ENCODE results near the gene IGSF9. TPM values are rescaled to one million over a fixed set of nuclear protein-coding genes. Genes with fewer than 3 reads are reported as not detected.

Gene IGSF9
- total and polyA plus RNA-seq, 4 donors = 0.14 to 21.3 (median 16.1) TPM

DNA sequence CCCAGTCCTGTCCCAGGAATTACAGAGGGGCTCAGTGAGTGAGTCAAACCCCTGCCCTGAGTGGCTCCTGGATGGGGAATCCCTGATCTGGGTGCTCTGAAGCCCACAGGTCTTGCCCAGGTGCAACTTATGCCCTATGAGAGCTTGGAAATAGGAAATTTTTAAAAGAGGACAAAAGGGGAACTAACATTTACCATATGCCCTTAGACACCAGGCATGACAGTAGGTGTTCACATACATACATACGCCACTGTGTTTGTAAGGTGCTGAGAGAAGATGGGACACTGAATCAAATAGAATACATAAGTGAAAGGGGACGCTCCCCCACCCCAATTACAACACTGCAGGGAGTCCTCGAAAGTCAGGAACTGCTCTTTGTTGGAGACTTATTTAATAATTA, 46.9 kb downstream of the IGSF9 start (continued):
- TF ChIP-seq REST (IDR thresholded peaks at IDR 0.05) (no peak), JUND (IDR thresholded peaks at IDR 0.05) (no peak), TAF1 (conservative IDR thresholded peaks at IDR 0.05) (no peak), ATF3 (IDR thresholded peaks at IDR 0.05) (no peak), SP1 (IDR thresholded peaks at IDR 0.05) (no peak), RXRA (IDR thresholded peaks at IDR 0.05) (no peak)

DNA sequence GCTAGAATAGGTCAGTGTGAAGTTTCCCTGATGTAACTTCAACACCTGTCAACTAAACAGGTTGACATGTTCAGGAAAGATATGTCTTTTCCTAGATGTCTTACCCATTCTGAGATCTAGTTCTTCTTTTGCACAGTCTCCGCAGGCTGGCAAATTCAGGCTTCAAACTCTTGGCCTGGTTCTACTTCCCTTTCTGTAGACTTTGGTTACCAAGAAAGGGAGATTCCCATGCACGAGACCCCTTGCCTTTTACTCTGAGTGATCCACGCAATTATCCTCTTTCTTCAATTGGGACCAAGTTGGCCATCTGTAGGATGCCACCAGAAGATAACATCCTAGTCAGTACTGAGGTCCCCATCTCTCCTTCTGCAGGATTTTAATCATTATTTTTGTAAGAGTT, 47.5 kb downstream of the IGSF9 start:
- no peaks in the 10 kb centered on the region for H3K9me3 ChIP-seq (ENCODE audit: control insufficient read depth in 4 of 4, low read length in 3 of 4)
- no peak overlapping the region for H3K4me3 ChIP-seq (ENCODE audit: low read depth in 1 of 3, low read length in 3 of 3)
- no peak for DNase-seq (ENCODE audit: low spot score)
- H3K27me3 ChIP-seq (ENCODE audit: control insufficient read depth in 4 of 4, insufficient read depth in 4 of 4, low read length in 3 of 4) = no peaks in the 10 kb centered on the region
- H3K9ac ChIP-seq (ENCODE audit: low read depth in 1 of 2, low read length in 2 of 2) = no peak overlapping the region
- no peaks in the 10 kb centered on the region for H3K36me3 ChIP-seq (ENCODE audit: control insufficient read depth in 4 of 4, insufficient read depth in 3 of 4, low read depth in 1 of 4, low read length in 3 of 4)
- WGBS = 89% methylated on average over 3 of the region's 3 CpGs
- TF ChIP-seq SP1 (IDR thresholded peaks at IDR 0.05) (no peak), NR2F2 (IDR thresholded peaks at IDR 0.05) (no peak), MAX (IDR thresholded peaks at IDR 0.05) (no peak), ATF3 (IDR thresholded peaks at IDR 0.05) (no peak), FOXA2 (IDR thresholded peaks at IDR 0.05) (no peak), HNF4A (conservative IDR thresholded peaks at IDR 0.05) (no peak), EGR1 (IDR thresholded peaks at IDR 0.05; ENCODE audit: low read depth in 2 of 2) (no peak), CTCF (IDR thresholded peaks at IDR 0.05; ENCODE audit: low read depth, low read length, missing input control) (no peak), GABPA (IDR thresholded peaks at IDR 0.05 in 1 of 2, conservative IDR thresholded peaks at IDR 0.05 in 1 of 2) (no peak), RAD21 (IDR thresholded peaks at IDR 0.05) (no peak), HNF4G (IDR thresholded peaks at IDR 0.05) (no peak), JUND (IDR thresholded peaks at IDR 0.05) (no peak)
- H3K27ac ChIP-seq (ENCODE audit: low read depth in 1 of 2, low read length in 2 of 2) = no peak overlapping the region
- H3K4me1 ChIP-seq (ENCODE audit: control insufficient read depth in 4 of 4, insufficient read depth in 4 of 4, low read length in 3 of 4) = peaks cover 0 to 7% (median 3%) of the 10 kb centered on the region in 4 donors

- H3K9ac ChIP-seq (ENCODE audit: low read depth in 1 of 2, low read length in 2 of 2) = no peak overlapping the region
- TF ChIP-seq MAX (IDR thresholded peaks at IDR 0.05) (no peak), GABPA (IDR thresholded peaks at IDR 0.05 in 1 of 2, conservative IDR thresholded peaks at IDR 0.05 in 1 of 2) (no peak), REST (IDR thresholded peaks at IDR 0.05) (no peak), YY1 (IDR thresholded peaks at IDR 0.05) (no peak), JUND (IDR thresholded peaks at IDR 0.05) (no peak), TAF1 (conservative IDR thresholded peaks at IDR 0.05) (no peak), EGR1 (IDR thresholded peaks at IDR 0.05; ENCODE audit: low read depth in 2 of 2) (no peak), FOXA2 (IDR thresholded peaks at IDR 0.05) (no peak), HNF4G (IDR thresholded peaks at IDR 0.05) (no peak), ATF3 (IDR thresholded peaks at IDR 0.05) (no peak)
- peaks cover 0 to 7% (median 3%) of the 10 kb centered on the region in 4 donors for H3K4me1 ChIP-seq (ENCODE audit: control insufficient read depth in 4 of 4, insufficient read depth in 4 of 4, low read length in 3 of 4)
- no peak overlapping the region for H3K27ac ChIP-seq (ENCODE audit: low read depth in 1 of 2, low read length in 2 of 2)
- WGBS = 77% methylated on average over 3 of the region's 3 CpGs
- no peak for DNase-seq (ENCODE audit: low spot score)
- no peaks in the 10 kb centered on the region for H3K36me3 ChIP-seq (ENCODE audit: control insufficient read depth in 4 of 4, insufficient read depth in 3 of 4, low read depth in 1 of 4, low read length in 3 of 4)
- no peak overlapping the region for H3K4me3 ChIP-seq (ENCODE audit: low read depth in 1 of 3, low read length in 3 of 3)
- no peaks in the 10 kb centered on the region for H3K27me3 ChIP-seq (ENCODE audit: control insufficient read depth in 4 of 4, insufficient read depth in 4 of 4, low read length in 3 of 4)
- H3K9me3 ChIP-seq (ENCODE audit: control insufficient read depth in 4 of 4, low read length in 3 of 4) = no peaks in the 10 kb centered on the region
These were observed 48.9 kb downstream of the IGSF9 start for GRCh38 chr1:159896546-159896930.
